Keratinocyte (primary cell): ENCODE results near the gene RNPEP. TPM values are rescaled to one million over a fixed set of nuclear protein-coding genes. Genes with fewer than 3 reads are reported as not detected.

ENCODE experiments used
- DNase-seq: peaks from one replicate; pipeline ENCODE4 v3.0.0-alpha.2; 2011; ENCODE audit warnings: low read depth, missing footprints, low spot score
- FAIRE-seq: peaks from 2 replicates; lab custom pipeline; 2011; peaks lifted over from hg19 to GRCh38; lab: Jason Lieb, UNC
- H2AFZ ChIP-seq: 2 replicates; pipeline ENCODE4 v1.6.0; 2012; ENCODE audit warnings: low read length, control low read depth, inconsistent platforms; ENCODE audit not compliant: control insufficient read depth
- H3K27ac ChIP-seq: 2 replicates; pipeline ENCODE4 v1.5.1; 2011; ENCODE audit warnings: low read length; ENCODE audit not compliant: control insufficient read depth, insufficient read depth
- H3K27me3 ChIP-seq: 3 replicates; pipeline ENCODE4 v1.6.0; 2011; ENCODE audit warnings: low read length; ENCODE audit not compliant: control insufficient read depth, insufficient read depth; ENCODE audit errors: extremely low read depth
- H3K36me3 ChIP-seq, 2 experiments: 2 replicates in 1 of 2; 3 replicates in 1 of 2; pipeline ENCODE4 v1.5.1; 2011; ENCODE audit warnings: low read length in 2 of 2, mild to moderate bottlenecking in 1 of 2; ENCODE audit not compliant: control insufficient read depth in 2 of 2, insufficient read depth in 2 of 2; ENCODE audit errors: extremely low read depth in 1 of 2
- H3K4me1 ChIP-seq: 3 replicates; pipeline ENCODE4 v1.5.1; 2011; ENCODE audit warnings: low read length; ENCODE audit not compliant: control insufficient read depth, insufficient read depth; ENCODE audit errors: extremely low read depth
- H3K4me2 ChIP-seq: 3 replicates; pipeline ENCODE4 v1.6.0; 2011; ENCODE audit warnings: low read depth, low read length; ENCODE audit not compliant: control insufficient read depth, insufficient read depth; ENCODE audit errors: extremely low read depth
- H3K4me3 ChIP-seq, 3 experiments: fragments of 200-600 bp in 1 of 3; sonication (generic) in 1 of 3; 2 replicates in 2 of 3; 3 replicates in 1 of 3; pipeline ENCODE4 v1.5.1; 2011 to 2016; ENCODE audit warnings: low read length in 3 of 3, mild to moderate bottlenecking in 3 of 3, control low read depth in 2 of 3, inconsistent platforms in 1 of 3, low read depth in 1 of 3, mixed read lengths in 1 of 3, mixed run types in 1 of 3, moderate library complexity in 1 of 3; ENCODE audit not compliant: control insufficient read depth in 2 of 3, insufficient read depth in 2 of 3; ENCODE audit errors: extremely low read depth in 1 of 3
- H3K79me2 ChIP-seq: 2 replicates; pipeline ENCODE4 v1.6.0; 2012; ENCODE audit warnings: low read length; ENCODE audit not compliant: control insufficient read depth, insufficient read depth
- H3K9ac ChIP-seq: 3 replicates; pipeline ENCODE4 v1.6.0; 2011; ENCODE audit warnings: low read length; ENCODE audit not compliant: control insufficient read depth, insufficient read depth; ENCODE audit errors: extremely low read depth
- H3K9me1 ChIP-seq: 3 replicates; pipeline ENCODE4 v1.6.0; 2011; ENCODE audit warnings: low read length; ENCODE audit not compliant: control insufficient read depth, insufficient read depth; ENCODE audit errors: extremely low read depth
- H3K9me3 ChIP-seq: 2 replicates; pipeline ENCODE4 v1.5.1; 2012; ENCODE audit warnings: low read depth, low read length; ENCODE audit not compliant: control insufficient read depth
- H4K20me1 ChIP-seq: 3 replicates; pipeline ENCODE4 v1.6.0; 2011; ENCODE audit warnings: low read length; ENCODE audit not compliant: control insufficient read depth, insufficient read depth; ENCODE audit errors: extremely low read depth
- EZH2 ChIP-seq: IDR thresholded peaks from one replicate; pipeline ENCODE4 v1.6.1; 2012; ENCODE audit warnings: inconsistent platforms, mild to moderate bottlenecking, low read length, moderate library complexity
- dilution Hi-C: fragments of 300-500 bp; cut with MboI; formaldehyde crosslinking; loops from one replicate; pipeline ENCODE4 v1.7.0; 2020; ENCODE audit warnings: low sequenced_read_pairs; ENCODE audit not compliant: extremely low pct_ligation_motif_present
- polyA plus RNA-seq, 5 experiments: library from polyadenylated mRNA; depleted of rRNA in 3 of 5; stranded (reverse) in 3 of 5; stranded (forward) in 1 of 5; unstranded in 1 of 5; fragments of >200 nt; gene quantifications; 1 replicate in 1 of 5; 2 replicates in 3 of 5; 3 replicates in 1 of 5; pipeline versions ENCODE4 v1.2.1 to v1.2.3, GENCODE V29; 2011 to 2012; ENCODE audit warnings: missing spikeins in 2 of 5, low read depth in 1 of 5, low replicate concordance in 1 of 5
- TF ChIP-seq, protein P1 (sequence below), 3 experiments: IDR thresholded peaks in 1 of 3; conservative IDR thresholded peaks in 1 of 3; optimal IDR thresholded peaks in 1 of 3; 2 replicates in 2 of 3; 3 replicates in 1 of 3; pipeline versions ENCODE3 to v1.5.1; 2011; ENCODE audit warnings: low read length in 3 of 3, mild to moderate bottlenecking in 3 of 3, moderate library complexity in 2 of 3, control low read depth in 1 of 3, inconsistent platforms in 1 of 3; ENCODE audit not compliant: insufficient read depth in 2 of 3; ENCODE audit errors: extremely low read depth in 1 of 3

RNPEP gene
- polyA plus RNA-seq, 1 donor (not counting 4 experiments of a cell fraction or from before 2014, with no cell fraction given), result 63.0 TPM

DNA sequence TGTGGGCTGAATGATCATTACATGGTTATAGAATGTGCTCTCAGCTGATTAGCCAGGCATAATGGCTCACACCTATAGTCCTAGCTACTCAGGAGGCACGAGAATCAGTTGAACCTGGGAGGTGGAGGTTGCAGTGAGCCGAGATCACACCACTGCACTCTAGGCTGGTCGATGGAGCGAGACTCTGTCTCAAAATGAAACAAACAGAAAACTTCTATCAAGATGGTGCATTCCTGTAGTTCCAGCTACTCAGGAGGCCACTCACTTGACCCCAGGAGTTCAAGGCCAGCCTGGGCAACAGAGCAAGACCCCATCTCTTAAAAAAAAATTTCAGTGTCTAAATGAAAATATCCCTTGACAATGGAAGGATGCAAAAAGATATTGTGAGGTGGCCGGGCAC, 16.3 kb upstream of the RNPEP start:
- Histone ChIP-seq H3K27ac (no peak overlapping the region), H2AFZ (no peak overlapping the region), H4K20me1 (peaks cover 6% of the 10 kb centered on the region), H3K9me1 (no peaks in the 10 kb centered on the region), H3K36me3 (peaks cover 20 to 30% of the 10 kb centered on the region in 2 experiments), H3K9me3 (no peaks in the 10 kb centered on the region), H3K4me2 (no peak overlapping the region), H3K9ac (no peak overlapping the region), H3K27me3 (no peaks in the 10 kb centered on the region), H3K4me1 (no peaks in the 10 kb centered on the region), H3K79me2 (peaks cover 9% of the 10 kb centered on the region), H3K4me3 (no peak overlapping the region)
- dilution Hi-C loops, result no loop called here
- TF ChIP-seq, protein P1, sequence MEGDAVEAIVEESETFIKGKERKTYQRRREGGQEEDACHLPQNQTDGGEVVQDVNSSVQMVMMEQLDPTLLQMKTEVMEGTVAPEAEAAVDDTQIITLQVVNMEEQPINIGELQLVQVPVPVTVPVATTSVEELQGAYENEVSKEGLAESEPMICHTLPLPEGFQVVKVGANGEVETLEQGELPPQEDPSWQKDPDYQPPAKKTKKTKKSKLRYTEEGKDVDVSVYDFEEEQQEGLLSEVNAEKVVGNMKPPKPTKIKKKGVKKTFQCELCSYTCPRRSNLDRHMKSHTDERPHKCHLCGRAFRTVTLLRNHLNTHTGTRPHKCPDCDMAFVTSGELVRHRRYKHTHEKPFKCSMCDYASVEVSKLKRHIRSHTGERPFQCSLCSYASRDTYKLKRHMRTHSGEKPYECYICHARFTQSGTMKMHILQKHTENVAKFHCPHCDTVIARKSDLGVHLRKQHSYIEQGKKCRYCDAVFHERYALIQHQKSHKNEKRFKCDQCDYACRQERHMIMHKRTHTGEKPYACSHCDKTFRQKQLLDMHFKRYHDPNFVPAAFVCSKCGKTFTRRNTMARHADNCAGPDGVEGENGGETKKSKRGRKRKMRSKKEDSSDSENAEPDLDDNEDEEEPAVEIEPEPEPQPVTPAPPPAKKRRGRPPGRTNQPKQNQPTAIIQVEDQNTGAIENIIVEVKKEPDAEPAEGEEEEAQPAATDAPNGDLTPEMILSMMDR (optimal IDR thresholded peaks at IDR 0.05 in 1 of 3, IDR thresholded peaks at IDR 0.05 in 1 of 3, conservative IDR thresholded peaks at IDR 0.05 in 1 of 3; ENCODE audit: extremely low read depth in 1 of 3, insufficient read depth in 2 of 3, low read length in 3 of 3), result no peak
- TF ChIP-seq EZH2, result no peak
- no peak for FAIRE-seq
- no peak for DNase-seq

DNA sequence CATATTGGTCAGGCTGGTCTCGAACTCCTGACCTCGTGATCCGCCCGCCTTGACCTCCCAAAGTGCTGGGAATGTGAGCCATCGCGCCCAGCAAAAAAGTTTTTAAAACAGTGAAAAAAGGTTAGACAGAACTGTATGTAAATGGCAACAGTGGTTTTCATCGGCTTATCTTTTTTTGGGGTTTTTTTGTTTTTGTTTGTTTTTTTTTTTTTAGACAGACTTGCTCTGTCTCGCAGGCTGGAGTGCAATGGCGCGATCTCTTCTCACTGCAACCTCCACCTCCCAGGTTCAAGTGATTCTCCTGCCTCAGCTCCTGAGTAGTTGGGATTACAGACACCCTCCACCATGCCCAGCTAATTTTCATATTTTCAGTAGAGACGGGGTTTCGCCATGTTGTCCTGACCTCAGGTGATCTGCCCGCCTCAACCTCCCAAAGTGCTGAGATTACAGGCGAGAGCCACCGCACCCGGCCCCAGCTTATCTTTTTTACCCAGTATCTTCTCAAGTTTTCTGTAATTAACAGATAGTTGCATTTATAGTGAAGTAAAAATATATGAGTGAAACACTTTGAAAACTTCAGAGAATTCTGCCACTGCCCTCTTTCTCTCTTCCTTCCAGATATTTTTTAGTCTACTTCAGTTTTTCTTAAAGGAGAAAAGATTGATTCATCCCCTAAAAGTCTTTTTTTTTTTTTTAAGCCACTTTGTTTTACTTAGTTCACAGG, 14.1 kb upstream of the RNPEP start:
- no peak for TF ChIP-seq EZH2
- TF ChIP-seq, protein P1 (optimal IDR thresholded peaks at IDR 0.05 in 1 of 3, IDR thresholded peaks at IDR 0.05 in 1 of 3, conservative IDR thresholded peaks at IDR 0.05 in 1 of 3; ENCODE audit: extremely low read depth in 1 of 3, insufficient read depth in 2 of 3, low read length in 3 of 3), result no peak
- Histone ChIP-seq H3K27ac (no peak overlapping the region), H3K27me3 (no peaks in the 10 kb centered on the region), H3K4me1 (peaks cover 4% of the 10 kb centered on the region), H3K9me3 (no peaks in the 10 kb centered on the region), H3K36me3 (peaks cover 16 to 21% of the 10 kb centered on the region in 2 experiments), H4K20me1 (no peaks in the 10 kb centered on the region), H3K4me2 (no peak overlapping the region), H3K9ac (no peak overlapping the region), H2AFZ (no peak overlapping the region), H3K4me3 (no peak overlapping the region), H3K9me1 (no peaks in the 10 kb centered on the region), H3K79me2 (peaks cover 2% of the 10 kb centered on the region)
- FAIRE-seq (no peak), DNase-seq (no peak)
- dilution Hi-C loops, result no loop called here
